ENCODE data around the gene NOC2L. TPM values are rescaled to one million over a fixed set of nuclear protein-coding genes. Genes with fewer than 3 reads are reported as not detected.
"Not testable (repeated sequence)": the region's sequence is repeated elsewhere in the genome, so short reads cannot be mapped to it uniquely, and the experiment has no call there.

NOC2L gene
- total and polyA plus RNA-seq, 2 donors (not counting 3 experiments of a cell fraction or from before 2014, with no cell fraction given) = 55.3 to 87.9 TPM

DNA sequence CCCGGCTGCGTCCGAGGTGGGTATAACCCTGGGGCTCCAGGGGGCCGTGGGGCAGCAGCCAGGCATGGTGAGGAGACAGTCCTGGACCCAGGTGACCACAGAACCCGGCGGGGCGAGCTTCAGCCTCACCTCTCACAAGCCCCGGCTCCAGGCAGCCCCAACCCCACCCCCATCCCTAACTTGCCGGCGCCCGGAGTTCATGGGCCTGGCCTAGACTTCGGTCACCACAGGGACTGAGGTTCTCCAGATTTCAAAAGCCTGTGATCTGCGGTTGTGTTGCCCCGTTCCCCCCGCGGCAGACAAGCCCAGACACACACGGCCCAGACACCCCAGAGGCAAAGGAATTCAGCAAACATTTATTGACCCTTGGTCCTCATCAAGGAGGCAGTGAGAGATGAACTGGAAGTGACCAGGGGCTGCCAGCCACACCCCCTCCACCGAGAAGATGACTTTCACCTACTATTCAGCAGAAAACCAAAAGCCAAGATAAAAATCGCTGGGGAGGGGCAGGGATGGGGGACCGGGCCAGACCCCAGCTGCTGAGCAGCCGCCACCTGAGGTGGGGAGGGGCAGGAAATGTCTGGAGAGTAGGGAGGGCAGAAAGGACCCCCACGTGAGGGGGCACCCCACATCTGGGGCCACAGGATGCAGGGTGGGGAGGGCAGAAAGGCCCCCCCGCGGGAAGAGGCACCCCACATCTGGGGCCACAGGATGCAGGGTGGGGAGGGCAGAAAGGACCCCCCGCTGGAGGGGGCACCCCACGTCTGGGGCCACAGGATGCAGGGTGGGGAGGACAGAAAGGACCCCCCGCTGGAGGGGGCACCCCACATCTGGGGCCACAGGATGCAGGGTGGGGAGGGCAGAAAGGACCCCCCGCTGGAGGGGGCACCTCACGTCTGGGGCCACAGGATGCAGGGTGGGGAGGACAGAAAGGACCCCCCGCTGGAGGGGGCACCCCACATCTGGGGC lies 36.9 kb upstream of the NOC2L start:
- peak; percentile 12 for FAIRE-seq
- H3K27ac ChIP-seq (ENCODE audit: insufficient read depth, low read depth, low read length) = no peak overlapping the region

DNA sequence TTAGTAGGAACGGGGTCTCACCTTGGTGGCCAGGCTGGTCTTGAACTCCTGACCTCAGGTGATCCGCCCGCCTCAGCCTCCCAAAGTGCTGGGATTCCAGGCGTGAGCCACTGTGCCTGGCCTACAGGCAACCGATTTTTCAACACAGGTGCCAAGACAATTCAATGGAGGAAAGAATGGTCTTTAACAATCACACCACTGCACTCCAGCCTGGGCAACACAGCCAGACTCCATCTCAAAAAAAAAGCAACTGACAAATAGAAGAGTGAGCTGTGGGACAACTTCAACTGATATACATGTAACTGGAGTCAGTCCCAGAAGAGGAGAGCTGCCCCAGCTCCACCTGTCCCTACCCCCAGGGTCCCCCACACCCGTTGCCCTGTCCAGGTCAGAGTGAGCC lies 35.5 kb upstream of the NOC2L start:
- H3K27me3 ChIP-seq (ENCODE audit: control insufficient read depth in 2 of 2, insufficient read depth in 2 of 2, low read length in 2 of 2) = peaks cover 0 to 18% of the 10 kb centered on the region in 2 experiments
- H3K27ac ChIP-seq (ENCODE audit: insufficient read depth, low read depth, low read length); H4K20me1 ChIP-seq (replicated peaks; ENCODE audit: control insufficient read depth, extremely low read depth, insufficient read depth, low read length); FAIRE-seq; H3K4me2 ChIP-seq (ENCODE audit: insufficient read depth, low read length); DNase-seq (ENCODE audit: low read depth, low spot score); H3K36me3 ChIP-seq (ENCODE audit: control insufficient read depth in 2 of 2, extremely low read depth in 1 of 2, insufficient read depth in 2 of 2, low read length in 2 of 2); intact Hi-C loops (cut with micrococcal nuclease); H3K9me1 ChIP-seq (replicated peaks; ENCODE audit: control insufficient read depth, extremely low read depth, insufficient read depth, low read length); H3K4me1 ChIP-seq (ENCODE audit: control insufficient read depth, extremely low read depth, insufficient read depth, low read length); H3K79me2 ChIP-seq (ENCODE audit: control insufficient read depth, insufficient read depth, low read length); H3K4me3 ChIP-seq (replicated peaks in 1 of 3; ENCODE audit: insufficient read depth in 1 of 3, low read depth in 1 of 3, low read length in 3 of 3); dilution Hi-C loops (cut with MboI; ENCODE audit: extremely low pct_ligation_motif_present, low sequenced_read_pairs); POLR2A ChIA-PET; BruUV-seq (replicated peaks); H3K9ac ChIP-seq (replicated peaks; ENCODE audit: extremely low read depth, insufficient read depth, low read length); H3K9me3 ChIP-seq (replicated peaks; ENCODE audit: control insufficient read depth, insufficient read depth, low read length); H2AFZ ChIP-seq (ENCODE audit: low read depth, low read length): not testable (repeated sequence)
- CTCF ChIA-PET = interaction anchor here (3.9 kb wide), 1 partner anchor 11 kb away, joined by 25 read pairs; no protein-coding TSS in a partner anchor

More for the DNA sequence above, 36.9 kb upstream of the NOC2L start:
- dilution Hi-C loops (cut with MboI; ENCODE audit: extremely low pct_ligation_motif_present, low sequenced_read_pairs) = no loop called here
- H3K4me2 ChIP-seq (ENCODE audit: insufficient read depth, low read length) = no peak overlapping the region
- no peaks in the 10 kb centered on the region for H3K9me1 ChIP-seq (replicated peaks; ENCODE audit: control insufficient read depth, extremely low read depth, insufficient read depth, low read length)
- TF ChIP-seq POLR2AphosphoS5 (IDR thresholded peaks at IDR 0.05; ENCODE audit: insufficient read depth, low read depth, low read length) (no peak), FOS (IDR thresholded peaks at IDR 0.05; ENCODE audit: borderline replicate concordance, insufficient read depth, low read length) (no peak), POLR2A (IDR thresholded peaks at IDR 0.05; ENCODE audit: low read depth, low read length) (no peak), MYC (IDR thresholded peaks at IDR 0.05; ENCODE audit: low read depth, low read length) (no peak), GATA2 (IDR thresholded peaks at IDR 0.05; ENCODE audit: insufficient read depth, insufficient read length, low read depth, low read length) (no peak), JUN (IDR thresholded peaks at IDR 0.05; ENCODE audit: borderline replicate concordance, insufficient read depth, insufficient read length, low read depth) (no peak), EZH2 (IDR thresholded peaks at IDR 0.05; ENCODE audit: borderline replicate concordance, low read depth, low read length, severe bottlenecking) (no peak)
- TF ChIP-seq, protein P1, sequence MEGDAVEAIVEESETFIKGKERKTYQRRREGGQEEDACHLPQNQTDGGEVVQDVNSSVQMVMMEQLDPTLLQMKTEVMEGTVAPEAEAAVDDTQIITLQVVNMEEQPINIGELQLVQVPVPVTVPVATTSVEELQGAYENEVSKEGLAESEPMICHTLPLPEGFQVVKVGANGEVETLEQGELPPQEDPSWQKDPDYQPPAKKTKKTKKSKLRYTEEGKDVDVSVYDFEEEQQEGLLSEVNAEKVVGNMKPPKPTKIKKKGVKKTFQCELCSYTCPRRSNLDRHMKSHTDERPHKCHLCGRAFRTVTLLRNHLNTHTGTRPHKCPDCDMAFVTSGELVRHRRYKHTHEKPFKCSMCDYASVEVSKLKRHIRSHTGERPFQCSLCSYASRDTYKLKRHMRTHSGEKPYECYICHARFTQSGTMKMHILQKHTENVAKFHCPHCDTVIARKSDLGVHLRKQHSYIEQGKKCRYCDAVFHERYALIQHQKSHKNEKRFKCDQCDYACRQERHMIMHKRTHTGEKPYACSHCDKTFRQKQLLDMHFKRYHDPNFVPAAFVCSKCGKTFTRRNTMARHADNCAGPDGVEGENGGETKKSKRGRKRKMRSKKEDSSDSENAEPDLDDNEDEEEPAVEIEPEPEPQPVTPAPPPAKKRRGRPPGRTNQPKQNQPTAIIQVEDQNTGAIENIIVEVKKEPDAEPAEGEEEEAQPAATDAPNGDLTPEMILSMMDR (IDR thresholded peaks at IDR 0.05; ENCODE audit: extremely low read depth in 1 of 2, insufficient read depth in 1 of 2, low read depth in 1 of 2, low read length in 2 of 2) = no peak
- TF ChIP-seq, protein P2, sequence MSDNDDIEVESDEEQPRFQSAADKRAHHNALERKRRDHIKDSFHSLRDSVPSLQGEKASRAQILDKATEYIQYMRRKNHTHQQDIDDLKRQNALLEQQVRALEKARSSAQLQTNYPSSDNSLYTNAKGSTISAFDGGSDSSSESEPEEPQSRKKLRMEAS (IDR thresholded peaks at IDR 0.05; ENCODE audit: insufficient read depth, insufficient read length) = no peak
- H3K9me3 ChIP-seq (replicated peaks; ENCODE audit: control insufficient read depth, insufficient read depth, low read length) = no peaks in the 10 kb centered on the region
- no peak overlapping the region for H3K9ac ChIP-seq (replicated peaks; ENCODE audit: extremely low read depth, insufficient read depth, low read length)
- H3K36me3 ChIP-seq (ENCODE audit: control insufficient read depth in 2 of 2, extremely low read depth in 1 of 2, insufficient read depth in 2 of 2, low read length in 2 of 2) = no peaks in the 10 kb centered on the region
- ChIA-PET POLR2A (no interaction called here), CTCF (interaction anchor here (1.8 to 3.9 kb wide), 2 partner anchors 11 to 12 kb away, joined by 13 to 25 read pairs; no protein-coding TSS in a partner anchor)
- H4K20me1 ChIP-seq (replicated peaks; ENCODE audit: control insufficient read depth, extremely low read depth, insufficient read depth, low read length) = no peaks in the 10 kb centered on the region
- no peak overlapping the region for H3K4me3 ChIP-seq (replicated peaks in 1 of 3; ENCODE audit: insufficient read depth in 1 of 3, low read depth in 1 of 3, low read length in 3 of 3)
- no peak overlapping the region for H2AFZ ChIP-seq (ENCODE audit: low read depth, low read length)
- intact Hi-C loops (cut with micrococcal nuclease) = no loop called here
- BruUV-seq (replicated peaks) = no TSS peak
- peaks cover 0 to 19% of the 10 kb centered on the region in 2 experiments for H3K27me3 ChIP-seq (ENCODE audit: control insufficient read depth in 2 of 2, insufficient read depth in 2 of 2, low read length in 2 of 2)
- DNase-seq (ENCODE audit: low read depth, low spot score) = no peak
- no peaks in the 10 kb centered on the region for H3K79me2 ChIP-seq (ENCODE audit: control insufficient read depth, insufficient read depth, low read length)
- peaks cover 7% of the 10 kb centered on the region for H3K4me1 ChIP-seq (ENCODE audit: control insufficient read depth, extremely low read depth, insufficient read depth, low read length)

All from endothelial cell of umbilical vein (primary cell).